ENCODE measurements around the gene PATL2. TPM values are rescaled to one million over a fixed set of nuclear protein-coding genes. Genes with fewer than 3 reads are reported as not detected.
A peak's percentile ranks its signal among the peaks of the same experiment; 100 is the strongest.

Gene PATL2
- total and polyA plus RNA-seq, 2 experiments from 2014 or later: 0.19 TPM; not detected in 1

DNA sequence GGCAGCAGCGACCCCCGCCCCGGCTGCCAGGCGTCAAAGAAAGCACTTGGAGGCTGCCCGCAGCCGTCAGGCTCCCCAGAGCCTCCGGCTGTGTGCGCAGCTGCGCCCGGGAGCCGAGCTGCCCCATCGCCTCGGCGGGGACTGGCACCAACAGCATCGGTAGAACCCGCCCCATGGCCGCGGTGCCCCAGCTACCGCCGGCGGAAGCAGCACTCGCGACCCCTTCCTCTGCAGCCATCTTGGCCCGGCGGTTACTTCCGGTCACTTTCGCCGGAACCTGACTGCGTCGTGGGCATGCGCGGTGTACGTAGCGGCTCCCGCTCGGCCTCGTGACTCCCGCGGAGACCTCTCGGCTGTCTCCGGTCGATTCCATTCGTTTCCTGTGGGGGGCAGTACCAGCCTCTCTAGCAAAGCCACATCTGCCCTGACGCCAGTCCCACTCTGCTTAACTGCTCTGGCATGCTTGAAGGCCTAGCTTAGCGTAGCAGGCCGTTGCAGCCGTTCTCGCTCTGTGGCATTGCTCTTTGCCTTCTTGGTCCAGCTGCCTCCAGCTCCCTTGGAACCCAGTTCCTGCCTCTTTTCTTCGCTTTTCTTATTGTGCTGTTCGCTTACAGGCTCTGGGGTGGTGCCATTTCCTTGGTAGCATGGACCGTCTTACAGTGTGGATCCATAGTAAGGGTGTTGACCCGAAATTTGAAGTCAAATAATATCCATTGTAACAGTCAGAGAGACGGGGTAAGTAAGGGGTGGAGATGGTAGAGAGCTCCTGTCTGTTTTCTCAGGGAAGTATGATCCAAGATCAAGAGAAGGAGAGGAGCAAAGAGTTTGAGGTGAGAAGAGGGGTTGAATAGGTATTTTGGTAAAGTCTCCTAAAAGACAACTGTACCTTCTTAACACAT, 47.5 kb downstream of the PATL2 start, which contains the start of gene SPG11:
Gene SPG11 (minus strand): TSS at position 253 of the 899 bp plus-strand sequence. CDS start 15 bp downstream, at position 238.
- Mint-ChIP-seq H3K36me3 (ENCODE audit: low read depth) (peaks cover 10% of the 10 kb centered on the region), H3K27ac (peak within 1 kb of the TSS; percentile 95), H3K27me3 (ENCODE audit: insufficient read depth, low read depth, poor library complexity) (peaks cover 4% of the 10 kb centered on the region), H3K4me1 (peaks cover 17% of the 10 kb centered on the region), H3K9me3 (no peaks in the 10 kb centered on the region), H3K4me3 (peak within 1 kb of the TSS; percentile 97)
- no peaks in the 10 kb centered on the region for H3K27me3 ChIP-seq (ENCODE audit: insufficient read depth)
- TF ChIP-seq ZNF331 (CRISPR knock-in tag; IDR thresholded peaks at IDR 0.05; ENCODE audit: low read depth): no peak
- no peak for TF ChIP-seq ZNF114 (CRISPR knock-in tag; IDR thresholded peaks at IDR 0.05)
- TF ChIP-seq, protein P1, sequence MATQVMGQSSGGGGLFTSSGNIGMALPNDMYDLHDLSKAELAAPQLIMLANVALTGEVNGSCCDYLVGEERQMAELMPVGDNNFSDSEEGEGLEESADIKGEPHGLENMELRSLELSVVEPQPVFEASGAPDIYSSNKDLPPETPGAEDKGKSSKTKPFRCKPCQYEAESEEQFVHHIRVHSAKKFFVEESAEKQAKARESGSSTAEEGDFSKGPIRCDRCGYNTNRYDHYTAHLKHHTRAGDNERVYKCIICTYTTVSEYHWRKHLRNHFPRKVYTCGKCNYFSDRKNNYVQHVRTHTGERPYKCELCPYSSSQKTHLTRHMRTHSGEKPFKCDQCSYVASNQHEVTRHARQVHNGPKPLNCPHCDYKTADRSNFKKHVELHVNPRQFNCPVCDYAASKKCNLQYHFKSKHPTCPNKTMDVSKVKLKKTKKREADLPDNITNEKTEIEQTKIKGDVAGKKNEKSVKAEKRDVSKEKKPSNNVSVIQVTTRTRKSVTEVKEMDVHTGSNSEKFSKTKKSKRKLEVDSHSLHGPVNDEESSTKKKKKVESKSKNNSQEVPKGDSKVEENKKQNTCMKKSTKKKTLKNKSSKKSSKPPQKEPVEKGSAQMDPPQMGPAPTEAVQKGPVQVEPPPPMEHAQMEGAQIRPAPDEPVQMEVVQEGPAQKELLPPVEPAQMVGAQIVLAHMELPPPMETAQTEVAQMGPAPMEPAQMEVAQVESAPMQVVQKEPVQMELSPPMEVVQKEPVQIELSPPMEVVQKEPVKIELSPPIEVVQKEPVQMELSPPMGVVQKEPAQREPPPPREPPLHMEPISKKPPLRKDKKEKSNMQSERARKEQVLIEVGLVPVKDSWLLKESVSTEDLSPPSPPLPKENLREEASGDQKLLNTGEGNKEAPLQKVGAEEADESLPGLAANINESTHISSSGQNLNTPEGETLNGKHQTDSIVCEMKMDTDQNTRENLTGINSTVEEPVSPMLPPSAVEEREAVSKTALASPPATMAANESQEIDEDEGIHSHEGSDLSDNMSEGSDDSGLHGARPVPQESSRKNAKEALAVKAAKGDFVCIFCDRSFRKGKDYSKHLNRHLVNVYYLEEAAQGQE (IDR thresholded peaks at IDR 0.05; ENCODE audit: unreplicated experiment): no peak
- no peak for TF ChIP-seq STAT1 (IDR thresholded peaks at IDR 0.05; ENCODE audit: unreplicated experiment)
- TF ChIP-seq CREB1 (CRISPR knock-in tag; IDR thresholded peaks at IDR 0.05; ENCODE audit: low read depth): no peak; the same call in 1 of the 2 replicates
- peak; percentile 93 for TF ChIP-seq POLR2AphosphoS5 (IDR thresholded peaks at IDR 0.05; ENCODE audit: low read depth)
- TF ChIP-seq EZH2 (IDR thresholded peaks at IDR 0.05; ENCODE audit: low read depth, unreplicated experiment): no peak
- TF ChIP-seq JUNB (IDR thresholded peaks at IDR 0.05; ENCODE audit: unreplicated experiment): no peak
- TF ChIP-seq, protein P2, sequence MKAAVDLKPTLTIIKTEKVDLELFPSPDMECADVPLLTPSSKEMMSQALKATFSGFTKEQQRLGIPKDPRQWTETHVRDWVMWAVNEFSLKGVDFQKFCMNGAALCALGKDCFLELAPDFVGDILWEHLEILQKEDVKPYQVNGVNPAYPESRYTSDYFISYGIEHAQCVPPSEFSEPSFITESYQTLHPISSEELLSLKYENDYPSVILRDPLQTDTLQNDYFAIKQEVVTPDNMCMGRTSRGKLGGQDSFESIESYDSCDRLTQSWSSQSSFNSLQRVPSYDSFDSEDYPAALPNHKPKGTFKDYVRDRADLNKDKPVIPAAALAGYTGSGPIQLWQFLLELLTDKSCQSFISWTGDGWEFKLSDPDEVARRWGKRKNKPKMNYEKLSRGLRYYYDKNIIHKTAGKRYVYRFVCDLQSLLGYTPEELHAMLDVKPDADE (IDR thresholded peaks at IDR 0.05): peak; percentile 45
- TF ChIP-seq, protein P3, sequence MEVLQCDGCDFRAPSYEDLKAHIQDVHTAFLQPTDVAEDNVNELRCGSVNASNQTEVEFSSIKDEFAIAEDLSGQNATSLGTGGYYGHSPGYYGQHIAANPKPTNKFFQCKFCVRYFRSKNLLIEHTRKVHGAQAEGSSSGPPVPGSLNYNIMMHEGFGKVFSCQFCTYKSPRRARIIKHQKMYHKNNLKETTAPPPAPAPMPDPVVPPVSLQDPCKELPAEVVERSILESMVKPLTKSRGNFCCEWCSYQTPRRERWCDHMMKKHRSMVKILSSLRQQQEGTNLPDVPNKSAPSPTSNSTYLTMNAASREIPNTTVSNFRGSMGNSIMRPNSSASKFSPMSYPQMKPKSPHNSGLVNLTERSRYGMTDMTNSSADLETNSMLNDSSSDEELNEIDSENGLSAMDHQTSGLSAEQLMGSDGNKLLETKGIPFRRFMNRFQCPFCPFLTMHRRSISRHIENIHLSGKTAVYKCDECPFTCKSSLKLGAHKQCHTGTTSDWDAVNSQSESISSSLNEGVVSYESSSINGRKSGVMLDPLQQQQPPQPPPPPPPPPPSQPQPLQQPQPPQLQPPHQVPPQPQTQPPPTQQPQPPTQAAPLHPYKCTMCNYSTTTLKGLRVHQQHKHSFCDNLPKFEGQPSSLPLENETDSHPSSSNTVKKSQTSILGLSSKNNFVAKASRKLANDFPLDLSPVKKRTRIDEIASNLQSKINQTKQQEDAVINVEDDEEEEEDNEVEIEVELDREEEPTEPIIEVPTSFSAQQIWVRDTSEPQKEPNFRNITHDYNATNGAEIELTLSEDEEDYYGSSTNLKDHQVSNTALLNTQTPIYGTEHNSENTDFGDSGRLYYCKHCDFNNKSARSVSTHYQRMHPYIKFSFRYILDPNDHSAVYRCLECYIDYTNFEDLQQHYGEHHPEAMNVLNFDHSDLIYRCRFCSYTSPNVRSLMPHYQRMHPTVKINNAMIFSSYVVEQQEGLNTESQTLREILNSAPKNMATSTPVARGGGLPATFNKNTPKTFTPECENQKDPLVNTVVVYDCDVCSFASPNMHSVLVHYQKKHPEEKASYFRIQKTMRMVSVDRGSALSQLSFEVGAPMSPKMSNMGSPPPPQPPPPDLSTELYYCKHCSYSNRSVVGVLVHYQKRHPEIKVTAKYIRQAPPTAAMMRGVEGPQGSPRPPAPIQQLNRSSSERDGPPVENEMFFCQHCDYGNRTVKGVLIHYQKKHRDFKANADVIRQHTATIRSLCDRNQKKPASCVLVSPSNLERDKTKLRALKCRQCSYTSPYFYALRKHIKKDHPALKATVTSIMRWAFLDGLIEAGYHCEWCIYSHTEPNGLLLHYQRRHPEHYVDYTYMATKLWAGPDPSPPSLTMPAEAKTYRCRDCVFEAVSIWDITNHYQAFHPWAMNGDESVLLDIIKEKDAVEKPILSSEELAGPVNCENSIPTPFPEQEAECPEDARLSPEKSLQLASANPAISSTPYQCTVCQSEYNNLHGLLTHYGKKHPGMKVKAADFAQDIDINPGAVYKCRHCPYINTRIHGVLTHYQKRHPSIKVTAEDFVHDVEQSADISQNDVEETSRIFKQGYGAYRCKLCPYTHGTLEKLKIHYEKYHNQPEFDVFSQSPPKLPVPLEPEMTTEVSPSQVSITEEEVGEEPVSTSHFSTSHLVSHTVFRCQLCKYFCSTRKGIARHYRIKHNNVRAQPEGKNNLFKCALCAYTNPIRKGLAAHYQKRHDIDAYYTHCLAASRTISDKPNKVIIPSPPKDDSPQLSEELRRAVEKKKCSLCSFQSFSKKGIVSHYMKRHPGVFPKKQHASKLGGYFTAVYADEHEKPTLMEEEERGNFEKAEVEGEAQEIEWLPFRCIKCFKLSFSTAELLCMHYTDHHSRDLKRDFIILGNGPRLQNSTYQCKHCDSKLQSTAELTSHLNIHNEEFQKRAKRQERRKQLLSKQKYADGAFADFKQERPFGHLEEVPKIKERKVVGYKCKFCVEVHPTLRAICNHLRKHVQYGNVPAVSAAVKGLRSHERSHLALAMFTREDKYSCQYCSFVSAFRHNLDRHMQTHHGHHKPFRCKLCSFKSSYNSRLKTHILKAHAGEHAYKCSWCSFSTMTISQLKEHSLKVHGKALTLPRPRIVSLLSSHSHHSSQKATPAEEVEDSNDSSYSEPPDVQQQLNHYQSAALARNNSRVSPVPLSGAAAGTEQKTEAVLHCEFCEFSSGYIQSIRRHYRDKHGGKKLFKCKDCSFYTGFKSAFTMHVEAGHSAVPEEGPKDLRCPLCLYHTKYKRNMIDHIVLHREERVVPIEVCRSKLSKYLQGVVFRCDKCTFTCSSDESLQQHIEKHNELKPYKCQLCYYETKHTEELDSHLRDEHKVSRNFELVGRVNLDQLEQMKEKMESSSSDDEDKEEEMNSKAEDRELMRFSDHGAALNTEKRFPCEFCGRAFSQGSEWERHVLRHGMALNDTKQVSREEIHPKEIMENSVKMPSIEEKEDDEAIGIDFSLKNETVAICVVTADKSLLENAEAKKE (CRISPR knock-in tag; IDR thresholded peaks at IDR 0.05): no peak
- TF ChIP-seq, protein P4, sequence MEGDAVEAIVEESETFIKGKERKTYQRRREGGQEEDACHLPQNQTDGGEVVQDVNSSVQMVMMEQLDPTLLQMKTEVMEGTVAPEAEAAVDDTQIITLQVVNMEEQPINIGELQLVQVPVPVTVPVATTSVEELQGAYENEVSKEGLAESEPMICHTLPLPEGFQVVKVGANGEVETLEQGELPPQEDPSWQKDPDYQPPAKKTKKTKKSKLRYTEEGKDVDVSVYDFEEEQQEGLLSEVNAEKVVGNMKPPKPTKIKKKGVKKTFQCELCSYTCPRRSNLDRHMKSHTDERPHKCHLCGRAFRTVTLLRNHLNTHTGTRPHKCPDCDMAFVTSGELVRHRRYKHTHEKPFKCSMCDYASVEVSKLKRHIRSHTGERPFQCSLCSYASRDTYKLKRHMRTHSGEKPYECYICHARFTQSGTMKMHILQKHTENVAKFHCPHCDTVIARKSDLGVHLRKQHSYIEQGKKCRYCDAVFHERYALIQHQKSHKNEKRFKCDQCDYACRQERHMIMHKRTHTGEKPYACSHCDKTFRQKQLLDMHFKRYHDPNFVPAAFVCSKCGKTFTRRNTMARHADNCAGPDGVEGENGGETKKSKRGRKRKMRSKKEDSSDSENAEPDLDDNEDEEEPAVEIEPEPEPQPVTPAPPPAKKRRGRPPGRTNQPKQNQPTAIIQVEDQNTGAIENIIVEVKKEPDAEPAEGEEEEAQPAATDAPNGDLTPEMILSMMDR (conservative IDR thresholded peaks at IDR 0.05; ENCODE audit: low read depth in 2 of 2): peak; percentile 72 to 95
- H3K4me2 ChIP-seq: peak within 1 kb of the TSS; percentile 99
- peak; percentile 93 for ATAC-seq
- peak within 1 kb of the TSS; percentile 96 for H2AFZ ChIP-seq
- DNase-seq (ENCODE audit: low spot score): peak; percentile 99
- no peaks in the 10 kb centered on the region for H3K9me2 ChIP-seq (ENCODE audit: insufficient read depth)
- H3F3A ChIP-seq (replicated peaks; ENCODE audit: low read depth): no peaks in the 10 kb centered on the region; the same call in 1 of the 2 replicates
- peaks cover 5% of the 10 kb centered on the region; the same call in 1 of the 2 replicates for H3K4me1 ChIP-seq (ENCODE audit: insufficient read depth)
- no peaks in the 10 kb centered on the region for H4K20me1 ChIP-seq (replicated peaks; ENCODE audit: insufficient read depth)
- peaks cover 10% of the 10 kb centered on the region; the same call in 1 of the 2 replicates for H3K79me2 ChIP-seq (replicated peaks; ENCODE audit: insufficient read depth)
- H3K4me3 ChIP-seq: peak within 1 kb of the TSS; percentile 95
- no peaks in the 10 kb centered on the region for H3K36me3 ChIP-seq (ENCODE audit: insufficient read depth)
- peak within 1 kb of the TSS; percentile 82; the same call in 1 of the 2 replicates for H3K27ac ChIP-seq (ENCODE audit: low read depth)
